GM23338 (cell line): ENCODE results near the gene RPH3AL.

Experiments used
- CREB1 ChIP-seq: fragments of 250-450 bp; sonication (Bioruptor Pico); IDR thresholded peaks from 2 replicates; pipeline ENCODE4 v1.5.0; 2020; ENCODE audit warnings: low read depth, mild to moderate bottlenecking, moderate library complexity
- CTCF ChIP-seq, 2 experiments: fragments of 200-600 bp in 1 of 2; sonication (generic) in 1 of 2; conservative IDR thresholded peaks; 2 replicates each; pipeline versions ENCODE4 v1.5.1 to v1.6.1; 2016 to 2017; ENCODE audit warnings: antibody characterized with exemption in 2 of 2, low read depth in 2 of 2, mild to moderate bottlenecking in 2 of 2, moderate library complexity in 1 of 2
- ETS1 ChIP-seq: IDR thresholded peaks from 2 replicates; pipeline ENCODE4 v1.6.1; 2016; ENCODE audit warnings: antibody characterized with exemption
- EZH2 ChIP-seq: fragments of 200-600 bp; sonication (generic); IDR thresholded peaks from one replicate; pipeline ENCODE4 v1.8.0; 2017; ENCODE audit warnings: antibody characterized with exemption, mild to moderate bottlenecking, low read depth; ENCODE audit not compliant: unreplicated experiment
- EZH2phosphoT487 ChIP-seq: fragments of 200-600 bp; sonication (generic); IDR thresholded peaks from one replicate; pipeline ENCODE4 v1.8.1; 2018; ENCODE audit warnings: antibody characterized with exemption; ENCODE audit not compliant: unreplicated experiment
- JUNB ChIP-seq: IDR thresholded peaks from one replicate; pipeline ENCODE4 v1.6.1; 2016; ENCODE audit warnings: antibody characterized with exemption; ENCODE audit not compliant: unreplicated experiment
- NANOG ChIP-seq: IDR thresholded peaks from 2 replicates; pipeline ENCODE4 v1.6.1; 2016; ENCODE audit warnings: antibody characterized with exemption, borderline replicate concordance
- POLR2AphosphoS5 ChIP-seq: IDR thresholded peaks from 2 replicates; pipeline ENCODE4 v1.6.1; 2016; ENCODE audit warnings: antibody characterized with exemption, low read depth
- REST ChIP-seq: IDR thresholded peaks from one replicate; pipeline ENCODE4 v1.6.1; 2018; ENCODE audit warnings: antibody characterized with exemption; ENCODE audit not compliant: unreplicated experiment
- STAT1 ChIP-seq: IDR thresholded peaks from one replicate; pipeline ENCODE4 v1.6.1; 2016; ENCODE audit warnings: antibody characterized with exemption; ENCODE audit not compliant: unreplicated experiment
- ZNF114 ChIP-seq: fragments of 250-450 bp; sonication (Bioruptor Pico); IDR thresholded peaks from 2 replicates; pipeline ENCODE4 v1.5.0; 2020; ENCODE audit warnings: mild to moderate bottlenecking, moderate library complexity
- ZNF462 ChIP-seq: fragments of 250-450 bp; sonication (Bioruptor Pico); IDR thresholded peaks from 2 replicates; pipeline ENCODE4 v1.5.0; 2020; ENCODE audit warnings: mild to moderate bottlenecking, moderate library complexity

GRCh38 chr17:199191-199604, 153.4 kb downstream of the RPH3AL start:
- TF ChIP-seq CTCF (conservative IDR thresholded peaks at IDR 0.05; ENCODE audit: low read depth in 2 of 2) (no peak), EZH2 (no peak), POLR2AphosphoS5 (no peak), EZH2phosphoT487 (no peak), REST (no peak), NANOG (no peak), CREB1 (CRISPR knock-in tag) (no peak), STAT1 (no peak), ETS1 (no peak), JUNB (no peak), ZNF114 (CRISPR knock-in tag) (no peak), ZNF462 (CRISPR knock-in tag) (no peak)
